Hepatocyte (in vitro differentiated cells): ENCODE results near the gene SCAF4. TPM values are rescaled to one million over a fixed set of nuclear protein-coding genes. Genes with fewer than 3 reads are reported as not detected.

Source experiments
- DNase-seq: peaks from one replicate; pipeline ENCODE4 v3.0.0-alpha.2; 2016; ENCODE audit warnings: low spot score
- H2AFZ ChIP-seq: fragments of 200-600 bp; sonication (generic); 2 replicates; pipeline ENCODE4 v1.6.0; 2016; ENCODE audit warnings: antibody characterized with exemption, mild to moderate bottlenecking
- H3K27ac ChIP-seq: fragments of 200-600 bp; sonication (generic); 2 replicates; pipeline ENCODE4 v1.5.1; 2016; ENCODE audit warnings: mild to moderate bottlenecking
- H3K27me3 ChIP-seq: fragments of 200-600 bp; sonication (generic); 2 replicates; pipeline ENCODE4 v1.6.1; 2016
- H3K36me3 ChIP-seq: fragments of 200-600 bp; sonication (generic); replicated peaks from 2 replicates; pipeline ENCODE4 v1.5.1; 2016; ENCODE audit warnings: low read depth; ENCODE audit not compliant: insufficient read depth
- H3K4me1 ChIP-seq: fragments of 200-600 bp; sonication (generic); 2 replicates; pipeline ENCODE4 v1.5.1; 2016; ENCODE audit warnings: mild to moderate bottlenecking, moderate library complexity; ENCODE audit not compliant: insufficient read depth
- H3K4me2 ChIP-seq: fragments of 200-600 bp; sonication (generic); 2 replicates; pipeline ENCODE4 v1.6.0; 2016
- H3K4me3 ChIP-seq: fragments of 200-600 bp; sonication (generic); 2 replicates; pipeline ENCODE4 v1.5.1; 2016; ENCODE audit warnings: mild to moderate bottlenecking
- H3K79me2 ChIP-seq: fragments of 200-600 bp; sonication (generic); 2 replicates; pipeline ENCODE4 v1.6.0; 2017; ENCODE audit warnings: mild to moderate bottlenecking
- H3K9me2 ChIP-seq: fragments of 200-600 bp; sonication (generic); replicated peaks from 2 replicates; pipeline ENCODE4 v1.6.0; 2017; ENCODE audit warnings: mild to moderate bottlenecking; ENCODE audit not compliant: insufficient read depth
- H3K9me3 ChIP-seq: fragments of 200-600 bp; sonication (generic); 2 replicates; pipeline ENCODE4 v1.5.1; 2016; ENCODE audit warnings: low read depth, mild to moderate bottlenecking
- H4K20me1 ChIP-seq: fragments of 200-600 bp; sonication (generic); 2 replicates; pipeline ENCODE4 v1.6.0; 2016; ENCODE audit warnings: mild to moderate bottlenecking; ENCODE audit not compliant: insufficient read depth, poor library complexity, severe bottlenecking
- EZH2 ChIP-seq: fragments of 200-600 bp; sonication (generic); IDR thresholded peaks from 2 replicates; pipeline ENCODE4 v1.6.1; 2016; ENCODE audit warnings: antibody characterized with exemption, mild to moderate bottlenecking, borderline replicate concordance
- EZH2phosphoT487 ChIP-seq: fragments of 200-600 bp; sonication (generic); IDR thresholded peaks from one replicate; pipeline ENCODE4 v1.6.1; 2018; ENCODE audit warnings: antibody characterized with exemption, mild to moderate bottlenecking, low read depth, moderate library complexity; ENCODE audit not compliant: unreplicated experiment, severe bottlenecking
- WGBS: methylation state at CpG from one replicate; pipeline ENCODE4 v1.1.6; 2016; ENCODE audit warnings: low lambda C conversion rate; ENCODE audit errors: missing lambda C conversion rate; 5-methylcytosine and 5-hydroxymethylcytosine counted together
- polyA plus RNA-seq: library from polyadenylated mRNA; unstranded; fragments of >200 nt; fragmentation: Nextera tagmentation; extraction: Ambion mirVana; gene quantifications from 2 replicates; pipeline ENCODE4 v1.2.1, GENCODE V29; 2016
- total RNA-seq: library from RNA; depleted of rRNA; stranded (reverse); fragments of >200 nt; gene quantifications from 2 replicates; pipeline ENCODE4 v1.2.3, GENCODE V29; 2014
- TF ChIP-seq, protein P1 (sequence below): fragments of 200-600 bp; sonication (generic); IDR thresholded peaks from 2 replicates; pipeline ENCODE4 v1.5.1; 2016; ENCODE audit warnings: antibody characterized with exemption, mild to moderate bottlenecking; ENCODE audit not compliant: poor library complexity

SCAF4 gene
- total and polyA plus RNA-seq, 2 experiments from 2014 or later: 18.7 to 33.1 TPM

DNA sequence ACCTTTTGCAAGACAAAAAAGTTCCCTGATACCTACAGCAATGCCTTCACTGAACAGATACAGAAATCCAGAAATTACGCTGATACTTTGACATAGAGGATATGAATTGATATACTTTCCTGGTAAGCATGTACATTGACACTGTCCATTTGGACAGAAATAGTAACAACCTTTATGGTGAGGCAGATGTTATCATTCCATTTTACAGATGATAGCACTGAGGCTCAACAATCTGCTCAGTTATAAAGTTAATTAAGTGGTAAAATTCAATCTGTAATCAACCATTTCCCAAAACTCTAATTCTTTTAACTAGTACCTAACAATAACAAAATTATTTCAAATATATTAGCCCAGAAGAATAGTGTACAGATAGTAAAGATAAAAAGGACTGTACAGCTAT is 20.6 kb downstream of the SCAF4 start:
- no peaks in the 10 kb centered on the region for H3K9me2 ChIP-seq
- H3K4me1 ChIP-seq: peaks cover 7% of the 10 kb centered on the region
- no peaks in the 10 kb centered on the region for H3K27me3 ChIP-seq
- WGBS: 96% methylated on average over 1 of the region's 1 CpG
- no peak overlapping the region for H3K27ac ChIP-seq
- no peak overlapping the region for H3K4me2 ChIP-seq
- no peak overlapping the region for H2AFZ ChIP-seq
- no peak overlapping the region for H3K4me3 ChIP-seq
- TF ChIP-seq EZH2 (no peak), EZH2phosphoT487 (no peak)
- TF ChIP-seq, protein P1, sequence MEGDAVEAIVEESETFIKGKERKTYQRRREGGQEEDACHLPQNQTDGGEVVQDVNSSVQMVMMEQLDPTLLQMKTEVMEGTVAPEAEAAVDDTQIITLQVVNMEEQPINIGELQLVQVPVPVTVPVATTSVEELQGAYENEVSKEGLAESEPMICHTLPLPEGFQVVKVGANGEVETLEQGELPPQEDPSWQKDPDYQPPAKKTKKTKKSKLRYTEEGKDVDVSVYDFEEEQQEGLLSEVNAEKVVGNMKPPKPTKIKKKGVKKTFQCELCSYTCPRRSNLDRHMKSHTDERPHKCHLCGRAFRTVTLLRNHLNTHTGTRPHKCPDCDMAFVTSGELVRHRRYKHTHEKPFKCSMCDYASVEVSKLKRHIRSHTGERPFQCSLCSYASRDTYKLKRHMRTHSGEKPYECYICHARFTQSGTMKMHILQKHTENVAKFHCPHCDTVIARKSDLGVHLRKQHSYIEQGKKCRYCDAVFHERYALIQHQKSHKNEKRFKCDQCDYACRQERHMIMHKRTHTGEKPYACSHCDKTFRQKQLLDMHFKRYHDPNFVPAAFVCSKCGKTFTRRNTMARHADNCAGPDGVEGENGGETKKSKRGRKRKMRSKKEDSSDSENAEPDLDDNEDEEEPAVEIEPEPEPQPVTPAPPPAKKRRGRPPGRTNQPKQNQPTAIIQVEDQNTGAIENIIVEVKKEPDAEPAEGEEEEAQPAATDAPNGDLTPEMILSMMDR: no peak
- DNase-seq: no peak
- peaks cover 100% of the 10 kb centered on the region for H3K79me2 ChIP-seq
- H3K36me3 ChIP-seq: no peaks in the 10 kb centered on the region
- H4K20me1 ChIP-seq: peaks cover 98% of the 10 kb centered on the region
- H3K9me3 ChIP-seq: no peaks in the 10 kb centered on the region

DNA sequence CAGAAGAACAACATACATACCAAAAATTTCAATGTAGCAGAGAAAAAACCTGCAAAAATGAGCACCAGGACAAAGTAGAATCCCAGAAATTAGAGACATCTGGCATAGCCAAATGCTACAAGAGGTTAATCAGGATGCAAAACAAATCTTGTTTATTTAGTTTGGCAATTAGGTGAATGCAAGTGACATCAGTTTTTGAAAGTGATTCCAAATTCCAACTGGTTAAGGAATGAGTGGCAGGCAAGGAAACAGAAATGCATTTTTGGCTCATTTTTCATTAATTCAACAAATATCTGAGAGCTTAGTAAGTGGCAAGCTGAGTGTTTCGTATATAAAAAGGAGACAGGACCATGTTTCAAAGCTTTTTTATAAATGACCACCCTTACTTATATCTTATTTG is 21.3 kb downstream of the SCAF4 start:
- peaks cover 100% of the 10 kb centered on the region for H3K79me2 ChIP-seq
- H3K27me3 ChIP-seq: no peaks in the 10 kb centered on the region
- WGBS: 85% methylated on average over 1 of the region's 1 CpG
- H3K36me3 ChIP-seq: no peaks in the 10 kb centered on the region
- H3K4me3 ChIP-seq: no peak overlapping the region
- peaks cover 98% of the 10 kb centered on the region for H4K20me1 ChIP-seq
- H3K9me3 ChIP-seq: no peaks in the 10 kb centered on the region
- peaks cover 7% of the 10 kb centered on the region for H3K4me1 ChIP-seq
- no peak overlapping the region for H3K4me2 ChIP-seq
- H3K9me2 ChIP-seq: no peaks in the 10 kb centered on the region
- no peak for TF ChIP-seq EZH2
- no peak for TF ChIP-seq EZH2phosphoT487
- TF ChIP-seq, protein P1: no peak
- H3K27ac ChIP-seq: no peak overlapping the region
- no peak overlapping the region for H2AFZ ChIP-seq
- no peak for DNase-seq

DNA sequence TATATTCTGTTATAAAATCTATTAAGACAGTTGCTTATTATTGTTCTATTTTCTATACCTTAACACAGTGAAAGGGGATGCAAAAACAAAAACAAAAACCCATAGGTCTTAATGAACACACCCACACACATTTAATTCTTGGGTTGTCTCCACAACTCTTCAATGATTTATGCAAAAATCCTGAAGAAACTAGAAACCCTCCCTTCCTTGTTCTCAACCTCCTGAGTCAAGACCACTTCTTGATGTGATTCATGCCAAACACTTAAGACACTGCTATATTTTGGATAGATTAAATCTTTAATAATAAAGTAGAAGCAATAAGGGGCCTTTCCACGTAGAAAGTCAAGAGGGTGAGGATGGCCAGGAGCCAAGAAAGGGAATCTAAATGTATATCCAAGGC is 23.4 kb downstream of the SCAF4 start:
- no peak for DNase-seq
- Histone ChIP-seq H3K79me2 (peaks cover 100% of the 10 kb centered on the region), H3K9me2 (no peaks in the 10 kb centered on the region), H3K27ac (no peak overlapping the region), H3K4me3 (no peak overlapping the region), H3K36me3 (no peaks in the 10 kb centered on the region), H3K27me3 (no peaks in the 10 kb centered on the region), H3K9me3 (no peaks in the 10 kb centered on the region), H4K20me1 (peaks cover 97% of the 10 kb centered on the region), H2AFZ (no peak overlapping the region), H3K4me2 (no peak overlapping the region), H3K4me1 (peaks cover 7% of the 10 kb centered on the region)
- 81% methylated on average over 1 of the region's 1 CpG for WGBS
- TF ChIP-seq, protein P1: no peak
- TF ChIP-seq EZH2phosphoT487: no peak
- no peak for TF ChIP-seq EZH2

DNA sequence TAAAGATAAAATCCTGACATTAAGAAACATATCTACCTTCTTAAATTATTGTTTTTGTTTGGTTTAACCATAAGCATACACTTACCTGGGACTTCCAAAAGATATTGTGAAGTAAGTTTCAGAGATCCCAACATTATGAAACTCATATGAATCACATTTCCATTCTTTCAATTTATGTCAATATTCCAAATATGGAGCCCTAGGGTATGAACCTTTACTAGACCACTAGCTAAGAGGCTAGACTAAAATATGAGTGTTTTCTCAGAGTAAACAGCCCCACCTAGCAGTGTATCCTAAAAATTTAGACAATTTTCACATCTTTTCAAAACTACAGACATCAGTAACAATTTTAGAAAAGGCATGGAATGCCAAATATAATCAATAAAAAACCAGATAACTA is 24.4 kb downstream of the SCAF4 start:
- H3K9me3 ChIP-seq: no peaks in the 10 kb centered on the region
- H3K27me3 ChIP-seq: no peaks in the 10 kb centered on the region
- no peaks in the 10 kb centered on the region for H3K36me3 ChIP-seq
- peaks cover 92% of the 10 kb centered on the region for H4K20me1 ChIP-seq
- peaks cover 100% of the 10 kb centered on the region for H3K79me2 ChIP-seq
- H3K4me2 ChIP-seq: no peak overlapping the region
- peaks cover 7% of the 10 kb centered on the region for H3K4me1 ChIP-seq
- TF ChIP-seq EZH2 (no peak), EZH2phosphoT487 (no peak)
- TF ChIP-seq, protein P1: no peak
- no peak overlapping the region for H3K27ac ChIP-seq
- no peak overlapping the region for H3K4me3 ChIP-seq
- H3K9me2 ChIP-seq: no peaks in the 10 kb centered on the region
- no peak overlapping the region for H2AFZ ChIP-seq
- no peak for DNase-seq
